Epithelial cell of esophagus (primary cell): ENCODE results near the gene OR6K2.

Experiments
- DNase-seq: peaks from one replicate; pipeline ENCODE4 v3.0.0; 2010; ENCODE audit warnings: low read depth
- H3K4me3 ChIP-seq: 2 replicates; pipeline ENCODE4 v1.5.1; 2011; ENCODE audit warnings: mild to moderate bottlenecking, low read length, control low read depth
- TF ChIP-seq, protein P1 (sequence below): IDR thresholded peaks from 2 replicates; pipeline ENCODE4 v1.5.1; 2011; ENCODE audit warnings: low read depth, mild to moderate bottlenecking, low read length, control low read depth, inconsistent platforms; ENCODE audit not compliant: insufficient read depth; ENCODE audit errors: missing control alignments

OR6K2 gene

DNA sequence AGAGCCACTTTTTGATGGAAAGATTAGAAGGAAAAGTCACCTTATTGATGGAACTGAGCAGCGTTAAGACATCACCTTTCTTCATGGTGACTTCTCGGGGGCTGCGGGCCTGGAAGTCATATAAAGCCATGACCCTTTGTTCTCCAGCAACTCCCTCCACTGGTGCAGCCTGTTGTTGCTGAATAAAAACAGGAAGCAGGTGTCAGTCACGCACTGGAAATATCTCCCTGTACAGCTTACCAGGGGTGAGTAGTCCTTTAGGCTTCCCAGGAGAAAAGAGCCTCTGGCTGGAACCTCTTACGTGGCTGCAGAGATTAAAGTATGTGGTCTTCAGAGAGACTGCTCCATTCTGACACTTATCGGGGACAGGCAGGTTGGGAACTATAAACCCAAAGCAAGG lies 45.9 kb downstream of the OR6K2 start:
- TF ChIP-seq, protein P1, sequence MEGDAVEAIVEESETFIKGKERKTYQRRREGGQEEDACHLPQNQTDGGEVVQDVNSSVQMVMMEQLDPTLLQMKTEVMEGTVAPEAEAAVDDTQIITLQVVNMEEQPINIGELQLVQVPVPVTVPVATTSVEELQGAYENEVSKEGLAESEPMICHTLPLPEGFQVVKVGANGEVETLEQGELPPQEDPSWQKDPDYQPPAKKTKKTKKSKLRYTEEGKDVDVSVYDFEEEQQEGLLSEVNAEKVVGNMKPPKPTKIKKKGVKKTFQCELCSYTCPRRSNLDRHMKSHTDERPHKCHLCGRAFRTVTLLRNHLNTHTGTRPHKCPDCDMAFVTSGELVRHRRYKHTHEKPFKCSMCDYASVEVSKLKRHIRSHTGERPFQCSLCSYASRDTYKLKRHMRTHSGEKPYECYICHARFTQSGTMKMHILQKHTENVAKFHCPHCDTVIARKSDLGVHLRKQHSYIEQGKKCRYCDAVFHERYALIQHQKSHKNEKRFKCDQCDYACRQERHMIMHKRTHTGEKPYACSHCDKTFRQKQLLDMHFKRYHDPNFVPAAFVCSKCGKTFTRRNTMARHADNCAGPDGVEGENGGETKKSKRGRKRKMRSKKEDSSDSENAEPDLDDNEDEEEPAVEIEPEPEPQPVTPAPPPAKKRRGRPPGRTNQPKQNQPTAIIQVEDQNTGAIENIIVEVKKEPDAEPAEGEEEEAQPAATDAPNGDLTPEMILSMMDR: no peak
- no peak for DNase-seq
- H3K4me3 ChIP-seq: no peak overlapping the region

- TF ChIP-seq, protein P1: no peak
- no peak overlapping the region for H3K4me3 ChIP-seq
- no peak for DNase-seq
These were observed 46.4 kb downstream of the OR6K2 start for GRCh38 chr1:158654086-158654485.

DNA sequence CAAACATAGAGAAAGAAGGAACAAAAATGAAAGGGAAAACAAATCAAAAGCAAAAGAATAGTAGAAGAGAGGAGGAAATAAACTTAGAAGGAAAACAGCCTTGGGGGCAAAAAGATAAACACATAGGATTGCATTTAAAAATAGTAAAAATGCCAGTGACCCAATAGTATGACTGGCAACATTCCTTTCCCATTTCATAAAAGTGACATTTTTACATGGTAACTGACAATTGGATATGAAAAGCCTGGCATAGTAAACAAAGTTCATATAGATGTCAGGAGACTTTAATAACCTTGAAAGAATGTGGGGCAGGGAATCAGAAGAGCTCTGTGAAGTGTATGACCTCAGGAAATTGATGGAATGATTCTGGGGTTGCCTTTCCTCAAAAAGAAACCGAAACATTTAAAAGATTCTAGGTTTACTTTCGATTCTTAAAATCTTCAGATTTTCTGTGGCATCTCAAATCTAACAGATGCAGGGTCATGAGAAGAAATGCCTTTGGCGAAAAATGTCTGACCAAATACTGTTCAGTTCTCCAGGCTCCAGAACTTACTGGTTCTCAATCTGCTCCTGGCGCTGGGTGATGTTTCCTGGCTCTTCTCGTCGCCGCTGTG lies 47.6 kb downstream of the OR6K2 start:
- no peak for DNase-seq
- TF ChIP-seq, protein P1: no peak
- no peak overlapping the region for H3K4me3 ChIP-seq
